HepG2 (cell line): ENCODE results near the gene STK10. TPM values are rescaled to one million over a fixed set of nuclear protein-coding genes. Genes with fewer than 3 reads are reported as not detected.

Experiments used
- ATAC-seq: fragments of 200-7000 bp; cut with Tn5 transposase; 3 replicates; pipeline ENCODE4 v1.9.1; 2020; ENCODE audit warnings: mild to moderate bottlenecking, moderate library complexity
- BruUV-seq: library from RNA; stranded (reverse); fragments of 400-500 nt; replicated peaks from 2 replicates; lab custom pipeline; 2021; lab: Mats Ljungman, UMichigan
- CTCF ChIA-PET: fragments of 300-600 bp; formaldehyde crosslinking; extraction: SDS; loops from one replicate; lab custom pipeline; 2021; ENCODE audit warnings: low total read pairs, inconsistent platforms, low intra/inter-chr PET ratio; lab: Yijun Ruan, JAX
- POLR2A ChIA-PET: fragments of 350-600 bp; sonication (Branson Sonifier 250); formaldehyde crosslinking; loops from one replicate; lab custom pipeline; 2020; ENCODE audit warnings: antibody characterized with exemption, inconsistent platforms; lab: Yijun Ruan, JAX
- DNase-seq: peaks from one replicate; pipeline ENCODE4 v3.0.0-alpha.2; 2015; ENCODE audit warnings: low spot score
- FAIRE-seq: peaks from 3 replicates; lab custom pipeline; 2011; peaks lifted over from hg19 to GRCh38; lab: Jason Lieb, UNC
- H2AFZ ChIP-seq: one replicate; pipeline ENCODE4 v1.6.1; 2011; ENCODE audit warnings: low read length, inconsistent platforms
- H3K27ac ChIP-seq: fragments of 300-600 bp; 3 replicates; pipeline ENCODE4 v1.8.0; 2011; ENCODE audit warnings: mixed run types, mild to moderate bottlenecking, mixed read lengths, low read length, inconsistent platforms; ENCODE audit not compliant: insufficient read depth; ENCODE audit errors: extremely low read length
- H3K27me3 ChIP-seq, 2 experiments: fragments of 200-600 bp in 1 of 2; 2 replicates in 1 of 2; 3 replicates in 1 of 2; pipeline versions ENCODE4 v1.6.0 to v1.8.0; 2011; ENCODE audit warnings: low read length in 2 of 2, mild to moderate bottlenecking in 2 of 2, moderate library complexity in 2 of 2, inconsistent platforms in 1 of 2; ENCODE audit not compliant: insufficient read depth in 2 of 2, control insufficient read depth in 1 of 2
- H3K36me3 ChIP-seq, 2 experiments: fragments of 200-600 bp in 1 of 2; replicated peaks in 1 of 2; 2 replicates in 1 of 2; 3 replicates in 1 of 2; pipeline versions ENCODE4 v1.5.1 to v1.8.0; 2011; ENCODE audit warnings: low read length in 2 of 2, inconsistent platforms in 1 of 2; ENCODE audit not compliant: insufficient read depth in 2 of 2, control insufficient read depth in 1 of 2
- H3K4me1 ChIP-seq: 2 replicates; pipeline ENCODE4 v1.5.1; 2012; ENCODE audit warnings: low read length, inconsistent platforms; ENCODE audit not compliant: insufficient read depth
- H3K4me2 ChIP-seq: 2 replicates; pipeline ENCODE4 v1.6.0; 2011; ENCODE audit warnings: low read depth, low read length, inconsistent platforms
- H3K4me3 ChIP-seq, 3 experiments: fragments of 200-600 bp in 1 of 3; sonication (generic), shearing (Covaris generic) in 1 of 3; replicated peaks in 1 of 3; 2 replicates each; pipeline ENCODE4 v1.5.1; 2011 to 2016; ENCODE audit warnings: low read length in 3 of 3, inconsistent platforms in 2 of 3, low read depth in 2 of 3, mild to moderate bottlenecking in 2 of 3, control low read depth in 1 of 3, mixed read lengths in 1 of 3; ENCODE audit not compliant: insufficient read depth in 1 of 3
- H3K79me2 ChIP-seq: one replicate; pipeline ENCODE4 v1.6.1; 2011; ENCODE audit warnings: low read length, inconsistent platforms; ENCODE audit not compliant: insufficient read depth
- H3K9ac ChIP-seq: 2 replicates; pipeline ENCODE4 v1.6.0; 2011; ENCODE audit warnings: mild to moderate bottlenecking, low read depth, low read length, inconsistent platforms; ENCODE audit not compliant: insufficient read depth
- H3K9me3 ChIP-seq: 2 replicates; pipeline ENCODE4 v1.5.1; 2012; ENCODE audit warnings: mild to moderate bottlenecking, low read length
- H4K20me1 ChIP-seq: 2 replicates; pipeline ENCODE4 v1.6.0; 2011; ENCODE audit warnings: inconsistent platforms, mild to moderate bottlenecking, low read length, moderate library complexity; ENCODE audit not compliant: insufficient read depth
- ATF7 ChIP-seq, 2 experiments: fragments of 450-650 bp in 1 of 2; sonication (generic) in 1 of 2; formaldehyde crosslinking in 1 of 2; IDR thresholded peaks; 2 replicates each; pipeline versions ENCODE4 v1.4.0 to v1.6.1; 2016 to 2020; ENCODE audit warnings: antibody characterized with exemption in 1 of 2, mild to moderate bottlenecking in 1 of 2, missing genetic modification reagents in 1 of 2
- BHLHE40 ChIP-seq: IDR thresholded peaks from 2 replicates; pipeline ENCODE4 v1.6.1; 2011; ENCODE audit warnings: low read length, improper control_type of control experiment
- CREB1 ChIP-seq, 2 experiments: fragments of 450-650 bp in 1 of 2; IDR thresholded peaks; 2 replicates each; pipeline ENCODE4 v1.6.1; 2016 to 2017; ENCODE audit warnings: control low read depth in 1 of 2, mild to moderate bottlenecking in 1 of 2, missing compliant biosample characterization in 1 of 2, missing genetic modification characterization in 1 of 2
- FOXM1 ChIP-seq: sonication (generic); formaldehyde crosslinking; IDR thresholded peaks from 2 replicates; pipeline ENCODE4 v1.5.0; 2020; ENCODE audit warnings: missing genetic modification reagents
- FOXP1 ChIP-seq, 2 experiments: fragments of 450-650 bp in 1 of 2; IDR thresholded peaks; 2 replicates each; pipeline ENCODE4 v1.6.1; 2017 to 2018; ENCODE audit warnings: antibody characterized with exemption in 1 of 2
- MAFF ChIP-seq: IDR thresholded peaks from 2 replicates; pipeline ENCODE4 v1.6.1; 2011; ENCODE audit warnings: low read depth, low read length, improper control_type of control experiment
- MAFK ChIP-seq, 2 experiments: IDR thresholded peaks in 1 of 2; conservative IDR thresholded peaks in 1 of 2; 2 replicates each; pipeline ENCODE4 v1.6.1; 2011; ENCODE audit warnings: improper control_type of control experiment in 2 of 2, low read length in 2 of 2
- SP140L ChIP-seq: sonication (generic); formaldehyde crosslinking; IDR thresholded peaks from 2 replicates; pipeline ENCODE4 v1.4.0; 2020; ENCODE audit warnings: missing genetic modification reagents, borderline replicate concordance
- SRSF9 ChIP-seq: fragments of 200-400 bp; formaldehyde crosslinking; IDR thresholded peaks from 2 replicates; pipeline ENCODE4 v1.6.1; 2018; ENCODE audit warnings: borderline replicate concordance, mild to moderate bottlenecking, low read depth, low read length; ENCODE audit not compliant: insufficient read depth, poor library complexity, severe bottlenecking
- TCF12 ChIP-seq, 2 experiments: fragments of 450-650 bp in 1 of 2; sonication (generic) in 1 of 2; formaldehyde crosslinking in 1 of 2; IDR thresholded peaks; 2 replicates each; pipeline versions ENCODE4 v1.6.1 to v1.8.0; 2017 to 2022; ENCODE audit warnings: antibody characterized with exemption in 1 of 2, mild to moderate bottlenecking in 1 of 2, missing genetic modification reagents in 1 of 2, moderate library complexity in 1 of 2
- ZNF766 ChIP-seq: sonication (generic); formaldehyde crosslinking; IDR thresholded peaks from 2 replicates; pipeline ENCODE4 v1.5.0; 2020; ENCODE audit warnings: missing genetic modification reagents, borderline replicate concordance
- WGBS: methylation state at CpG from one replicate; pipeline ENCODE4 v1.1.6; 2017; ENCODE audit warnings: low lambda C conversion rate; 5-methylcytosine and 5-hydroxymethylcytosine counted together
- in situ Hi-C: cut with HindIII; loops from 2 replicates; pipeline ENCODE4 v1.10.0; 2017; ENCODE audit warnings: low pct_unique_long_range_greater_than_20kb; ENCODE audit not compliant: extremely low pct_ligation_motif_present
- intact Hi-C: fragments of 100-400 bp; cut with micrococcal nuclease; formaldehyde crosslinking; loops from one replicate; pipeline ENCODE4 v1.10.0; 2022; ENCODE audit not compliant: unreplicated experiment
- polyA plus RNA-seq, 8 experiments: library from polyadenylated mRNA; depleted of rRNA in 3 of 8; stranded (reverse) in 7 of 8; unstranded in 1 of 8; fragments of >200 nt; fragmentation: Illumina TruSeq in 4 of 8; extraction: Trizol in 4 of 8; gene quantifications; 2 replicates each; pipeline versions ENCODE4 v1.2.1 to v1.2.3, GENCODE V29; 2011 to 2016; ENCODE audit warnings: low read depth in 4 of 8, missing spikeins in 1 of 8, mixed read lengths in 1 of 8; ENCODE audit not compliant: insufficient read depth in 1 of 8
- total RNA-seq, 5 experiments: library from RNA; depleted of rRNA; stranded (reverse); fragments of >200 nt; fragmentation: Illumina TruSeq; extraction: Trizol; gene quantifications; 2 replicates each; pipeline ENCODE4 v1.2.3, GENCODE V29; 2016; ENCODE audit warnings: low read depth in 1 of 5
- TF ChIP-seq, protein P1 (sequence below): IDR thresholded peaks from 2 replicates; pipeline ENCODE4 v1.6.1; 2012; ENCODE audit warnings: low read length, improper control_type of control experiment

The STK10 gene
- total and polyA plus RNA-seq, 2 of the 13 experiments (the other 11 are each of a cell fraction or from before 2014, with no cell fraction given), result 7.0 to 7.2 TPM

- TF ChIP-seq BHLHE40 (no peak), SRSF9 (no peak), TCF12 (IDR thresholded peaks at IDR 0.05) (no peak), TCF12 (CRISPR knock-in tag; IDR thresholded peaks at IDR 0.05) (no peak), SP140L (no peak)
These were observed 23.7 kb upstream of the STK10 start (continued) for GRCh38 chr5:172211676-172212075.

DNA sequence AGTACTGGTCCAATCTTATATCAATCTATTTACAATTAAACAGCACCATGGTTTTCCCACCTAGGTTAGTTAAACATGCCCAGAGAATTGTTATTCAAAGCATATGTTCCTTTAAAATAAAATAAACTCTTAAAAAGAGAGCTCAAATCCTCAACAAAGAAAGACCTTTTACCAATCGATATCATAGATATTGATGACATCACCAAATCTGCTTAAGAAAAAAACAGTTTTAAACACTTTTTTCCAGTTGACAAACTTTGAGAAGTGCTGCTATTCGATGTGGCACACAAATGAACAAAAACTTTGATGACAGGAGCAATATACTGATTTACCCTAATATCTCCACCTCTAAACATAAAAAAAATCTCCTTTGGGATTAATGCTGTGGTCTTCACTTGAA, 21.7 kb upstream of the STK10 start:
- ChIA-PET CTCF (no interaction called here), POLR2A (no interaction called here)
- H3K9me3 ChIP-seq, result no peaks in the 10 kb centered on the region
- FAIRE-seq (no peak), DNase-seq (no peak), ATAC-seq (no peak)
- H3K4me2 ChIP-seq, result no peak overlapping the region
- no peaks in the 10 kb centered on the region for H3K27me3 ChIP-seq
- H3K4me3 ChIP-seq, result no peak overlapping the region
- no peaks in the 10 kb centered on the region for H3K4me1 ChIP-seq
- no peak overlapping the region for H3K9ac ChIP-seq
- H4K20me1 ChIP-seq, result no peaks in the 10 kb centered on the region
- H3K36me3 ChIP-seq, result peaks cover 4 to 29% of the 10 kb centered on the region in 2 experiments
- peaks cover under 1% of the 10 kb centered on the region for H3K79me2 ChIP-seq
- H2AFZ ChIP-seq, result no peak overlapping the region
- 92% methylated on average over 2 of the region's 2 CpGs for WGBS
- in situ Hi-C loops, result no loop called here
- TF ChIP-seq FOXP1 (IDR thresholded peaks at IDR 0.05) (no peak), FOXP1 (CRISPR knock-in tag; IDR thresholded peaks at IDR 0.05) (no peak), ATF7 (IDR thresholded peaks at IDR 0.05) (peak; percentile 90), ATF7 (CRISPR knock-in tag; IDR thresholded peaks at IDR 0.05) (no peak), MAFK (conservative IDR thresholded peaks at IDR 0.05 in 1 of 2, IDR thresholded peaks at IDR 0.05 in 1 of 2; ENCODE audit: low read length in 2 of 2) (0 out of 4 replicates have a peak, but pooled peaks of 1 of the 2 experiments have one; percentile 22), MAFF (0 out of 2 replicates have a peak, but pooled peaks have one; percentile 19), FOXM1 (CRISPR knock-in tag) (no peak), CREB1 (IDR thresholded peaks at IDR 0.05) (peak; percentile 60), CREB1 (CRISPR knock-in tag; IDR thresholded peaks at IDR 0.05) (no peak), ZNF766 (no peak)
- TF ChIP-seq, protein P1, sequence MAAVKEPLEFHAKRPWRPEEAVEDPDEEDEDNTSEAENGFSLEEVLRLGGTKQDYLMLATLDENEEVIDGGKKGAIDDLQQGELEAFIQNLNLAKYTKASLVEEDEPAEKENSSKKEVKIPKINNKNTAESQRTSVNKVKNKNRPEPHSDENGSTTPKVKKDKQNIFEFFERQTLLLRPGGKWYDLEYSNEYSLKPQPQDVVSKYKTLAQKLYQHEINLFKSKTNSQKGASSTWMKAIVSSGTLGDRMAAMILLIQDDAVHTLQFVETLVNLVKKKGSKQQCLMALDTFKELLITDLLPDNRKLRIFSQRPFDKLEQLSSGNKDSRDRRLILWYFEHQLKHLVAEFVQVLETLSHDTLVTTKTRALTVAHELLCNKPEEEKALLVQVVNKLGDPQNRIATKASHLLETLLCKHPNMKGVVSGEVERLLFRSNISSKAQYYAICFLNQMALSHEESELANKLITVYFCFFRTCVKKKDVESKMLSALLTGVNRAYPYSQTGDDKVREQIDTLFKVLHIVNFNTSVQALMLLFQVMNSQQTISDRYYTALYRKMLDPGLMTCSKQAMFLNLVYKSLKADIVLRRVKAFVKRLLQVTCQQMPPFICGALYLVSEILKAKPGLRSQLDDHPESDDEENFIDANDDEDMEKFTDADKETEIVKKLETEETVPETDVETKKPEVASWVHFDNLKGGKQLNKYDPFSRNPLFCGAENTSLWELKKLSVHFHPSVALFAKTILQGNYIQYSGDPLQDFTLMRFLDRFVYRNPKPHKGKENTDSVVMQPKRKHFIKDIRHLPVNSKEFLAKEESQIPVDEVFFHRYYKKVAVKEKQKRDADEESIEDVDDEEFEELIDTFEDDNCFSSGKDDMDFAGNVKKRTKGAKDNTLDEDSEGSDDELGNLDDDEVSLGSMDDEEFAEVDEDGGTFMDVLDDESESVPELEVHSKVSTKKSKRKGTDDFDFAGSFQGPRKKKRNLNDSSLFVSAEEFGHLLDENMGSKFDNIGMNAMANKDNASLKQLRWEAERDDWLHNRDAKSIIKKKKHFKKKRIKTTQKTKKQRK, result no peak
- TF ChIP-seq, all 625 proteins: peak for 4
- H3K27ac ChIP-seq, result no peak overlapping the region
- intact Hi-C loops, result loop anchor here (5.0 kb wide), 1 partner anchor 73 kb away; the partner anchor contains the start of gene UBTD2
- no TSS peak for BruUV-seq
